ENCODE data around the gene CACNA1B. TPM values are rescaled to one million over a fixed set of nuclear protein-coding genes. Genes with fewer than 3 reads are reported as not detected.
"Not testable (repeated sequence)": the region's sequence is repeated elsewhere in the genome, so short reads cannot be mapped to it uniquely, and the experiment has no call there.

CACNA1B gene
- total RNA-seq, 1 donor from 2014 or later: under 0.01 TPM

DNA sequence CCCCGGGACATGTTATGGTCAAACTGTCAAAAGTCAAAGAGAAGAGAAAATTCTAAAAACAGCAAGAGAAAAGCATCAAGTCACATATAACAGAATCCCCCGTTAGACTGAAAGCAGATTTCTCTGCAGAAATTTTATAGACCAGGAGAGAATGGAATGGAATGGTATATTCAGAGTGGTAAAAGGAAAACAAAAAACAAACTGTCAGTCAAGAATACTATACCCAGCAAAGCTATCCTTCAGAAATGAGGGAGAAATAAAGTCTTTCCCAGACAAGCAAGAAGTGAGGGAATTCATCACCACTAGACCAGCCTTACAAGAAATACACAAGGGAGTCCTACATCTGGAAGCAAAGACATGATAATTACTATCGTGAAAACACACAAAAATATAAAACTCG lies 208.0 kb downstream of the CACNA1B start:
- Histone ChIP-seq H3K27ac (ENCODE audit: low read depth, low read length) (no peak overlapping the region), H3K27me3 (ENCODE audit: control insufficient read depth in 3 of 3, insufficient read depth in 3 of 3, low read length in 3 of 3) (peaks cover 0 to 9% (median 5%) of the 10 kb centered on the region in 3 donors), H3K4me3 (ENCODE audit: low read length in 3 of 3) (no peak overlapping the region), H3K9me3 (ENCODE audit: control insufficient read depth in 3 of 3, low read length in 3 of 3) (peaks cover 0 to 5% (median 0%) of the 10 kb centered on the region in 3 donors), H3K9ac (ENCODE audit: low read depth in 1 of 3, low read length in 3 of 3) (no peak overlapping the region), H3K4me1 (ENCODE audit: control insufficient read depth in 3 of 3, insufficient read depth in 3 of 3, low read length in 3 of 3) (no peaks in the 10 kb centered on the region), H3K36me3 (ENCODE audit: control insufficient read depth in 3 of 3, insufficient read depth in 3 of 3, low read length in 3 of 3) (no peaks in the 10 kb centered on the region)

DNA sequence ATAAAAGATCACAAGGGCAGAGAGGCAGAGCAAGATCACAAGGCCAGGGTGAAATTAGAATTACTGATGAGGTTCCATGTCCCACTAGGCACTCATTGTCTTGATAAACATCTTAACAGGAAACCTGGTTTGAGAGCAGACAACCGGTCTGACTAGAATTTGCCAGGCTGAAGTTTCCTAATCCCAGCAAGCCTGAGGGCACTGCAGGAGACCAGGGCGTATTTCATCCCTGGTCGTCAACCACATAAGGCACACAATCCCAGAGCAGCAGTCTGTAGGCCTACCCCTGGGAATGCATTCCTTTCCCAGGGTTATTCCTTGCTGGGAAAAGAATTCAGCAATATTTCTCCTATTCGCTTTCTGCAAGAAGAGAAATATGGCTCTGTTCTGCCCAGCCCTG lies 214.5 kb downstream of the CACNA1B start:
- not testable (repeated sequence) for H3K36me3 ChIP-seq (ENCODE audit: control insufficient read depth in 3 of 3, insufficient read depth in 3 of 3, low read length in 3 of 3); H3K4me1 ChIP-seq (ENCODE audit: control insufficient read depth in 3 of 3, insufficient read depth in 3 of 3, low read length in 3 of 3); H3K9me3 ChIP-seq (ENCODE audit: control insufficient read depth in 3 of 3, low read length in 3 of 3); H3K4me3 ChIP-seq (ENCODE audit: low read length in 3 of 3); H3K9ac ChIP-seq (ENCODE audit: low read depth in 1 of 3, low read length in 3 of 3); H3K27ac ChIP-seq (ENCODE audit: low read depth, low read length); H3K27me3 ChIP-seq (ENCODE audit: control insufficient read depth in 3 of 3, insufficient read depth in 3 of 3, low read length in 3 of 3)

DNA sequence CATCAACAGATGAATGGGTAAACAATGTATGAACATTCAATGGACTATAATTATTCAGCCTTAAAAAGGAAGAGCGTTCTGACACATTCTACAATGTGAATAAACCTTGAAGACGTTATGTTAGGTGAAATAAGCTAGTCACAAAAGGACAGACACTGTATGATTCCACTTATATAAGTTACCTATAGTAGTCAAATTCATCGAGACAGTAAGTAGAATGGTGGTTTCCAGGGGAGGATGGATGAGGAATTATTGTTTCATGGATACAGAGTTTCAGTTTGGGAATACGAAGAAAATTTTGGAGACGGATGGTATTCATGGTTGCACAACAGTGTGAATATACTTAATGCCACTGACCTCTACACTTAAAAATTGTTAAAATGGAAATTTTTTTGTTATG lies 216.4 kb downstream of the CACNA1B start:
- Histone ChIP-seq H3K36me3 (ENCODE audit: control insufficient read depth in 3 of 3, insufficient read depth in 3 of 3, low read length in 3 of 3) (no peaks in the 10 kb centered on the region), H3K4me3 (ENCODE audit: low read length in 3 of 3) (no peak overlapping the region), H3K27me3 (ENCODE audit: control insufficient read depth in 3 of 3, insufficient read depth in 3 of 3, low read length in 3 of 3) (no peaks in the 10 kb centered on the region), H3K9ac (ENCODE audit: low read depth in 1 of 3, low read length in 3 of 3) (no peak overlapping the region), H3K4me1 (ENCODE audit: control insufficient read depth in 3 of 3, insufficient read depth in 3 of 3, low read length in 3 of 3) (no peaks in the 10 kb centered on the region), H3K27ac (ENCODE audit: low read depth, low read length) (no peak overlapping the region), H3K9me3 (ENCODE audit: control insufficient read depth in 3 of 3, low read length in 3 of 3) (peaks cover 0 to under 1% (median 0%) of the 10 kb centered on the region in 3 donors)

DNA sequence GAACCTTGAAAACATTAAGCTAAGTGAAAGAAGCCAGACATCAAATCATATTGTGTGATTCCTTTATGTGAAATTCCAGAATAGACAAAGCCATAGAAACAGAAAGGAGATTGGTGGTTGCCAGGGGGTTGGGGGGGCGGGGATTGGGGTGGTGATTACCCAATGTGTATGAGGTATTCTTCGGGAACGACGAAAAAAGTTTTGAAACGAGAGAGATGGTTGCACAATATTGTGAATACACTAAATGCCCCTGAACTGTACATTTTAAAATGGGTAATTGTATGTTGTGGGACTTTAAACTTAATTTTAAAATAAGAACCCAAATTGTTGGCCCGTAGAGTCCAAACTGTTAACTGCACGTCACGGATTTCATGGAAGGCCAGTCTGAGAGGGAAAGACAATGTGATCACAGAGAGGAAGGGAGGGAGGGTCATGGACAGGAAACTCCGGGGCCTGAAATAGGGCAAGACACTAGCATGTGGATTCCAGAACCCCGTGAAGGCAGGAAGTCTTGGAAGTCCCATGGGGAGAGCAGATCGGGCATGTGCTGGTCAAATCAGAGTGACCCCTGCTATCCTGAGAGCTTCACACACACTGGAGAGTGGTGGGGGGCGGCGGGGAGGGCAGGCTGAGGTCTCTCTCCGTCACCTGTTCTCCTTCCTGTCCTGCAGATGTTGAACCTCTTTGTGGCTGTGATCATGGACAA lies 218.4 kb downstream of the CACNA1B start:
- Histone ChIP-seq H3K36me3 (ENCODE audit: control insufficient read depth in 3 of 3, insufficient read depth in 3 of 3, low read length in 3 of 3) (no peaks in the 10 kb centered on the region), H3K9me3 (ENCODE audit: control insufficient read depth in 3 of 3, low read length in 3 of 3) (peaks cover 0 to 3% (median 0%) of the 10 kb centered on the region in 3 donors), H3K9ac (ENCODE audit: low read depth in 1 of 3, low read length in 3 of 3) (no peak overlapping the region), H3K4me3 (ENCODE audit: low read length in 3 of 3) (no peak overlapping the region), H3K27ac (ENCODE audit: low read depth, low read length) (no peak overlapping the region), H3K4me1 (ENCODE audit: control insufficient read depth in 3 of 3, insufficient read depth in 3 of 3, low read length in 3 of 3) (no peaks in the 10 kb centered on the region), H3K27me3 (ENCODE audit: control insufficient read depth in 3 of 3, insufficient read depth in 3 of 3, low read length in 3 of 3) (no peaks in the 10 kb centered on the region)

DNA sequence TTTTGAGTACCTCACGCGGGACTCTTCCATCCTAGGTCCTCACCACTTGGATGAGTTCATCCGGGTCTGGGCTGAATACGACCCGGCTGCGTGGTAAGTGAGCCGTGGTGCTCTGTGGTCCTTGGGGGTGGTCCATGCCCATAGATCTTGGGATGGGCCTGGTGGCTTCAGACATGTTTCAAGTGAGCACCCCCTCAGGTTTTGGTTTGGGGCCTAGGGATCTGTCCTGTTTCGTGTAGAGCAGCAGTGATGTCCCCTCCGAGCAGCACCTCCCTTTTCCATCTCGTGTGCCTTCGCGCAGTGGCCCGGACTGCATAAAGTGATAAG lies 218.9 kb downstream of the CACNA1B start:
- no peak overlapping the region for H3K4me3 ChIP-seq (ENCODE audit: low read length in 3 of 3)
- H3K9me3 ChIP-seq (ENCODE audit: control insufficient read depth in 3 of 3, low read length in 3 of 3): peaks cover 0 to 3% (median 0%) of the 10 kb centered on the region in 3 donors
- no peak overlapping the region for H3K27ac ChIP-seq (ENCODE audit: low read depth, low read length)
- no peaks in the 10 kb centered on the region for H3K36me3 ChIP-seq (ENCODE audit: control insufficient read depth in 3 of 3, insufficient read depth in 3 of 3, low read length in 3 of 3)
- H3K27me3 ChIP-seq (ENCODE audit: control insufficient read depth in 3 of 3, insufficient read depth in 3 of 3, low read length in 3 of 3): no peaks in the 10 kb centered on the region
- no peak overlapping the region for H3K9ac ChIP-seq (ENCODE audit: low read depth in 1 of 3, low read length in 3 of 3)
- no peaks in the 10 kb centered on the region for H3K4me1 ChIP-seq (ENCODE audit: control insufficient read depth in 3 of 3, insufficient read depth in 3 of 3, low read length in 3 of 3)

DNA sequence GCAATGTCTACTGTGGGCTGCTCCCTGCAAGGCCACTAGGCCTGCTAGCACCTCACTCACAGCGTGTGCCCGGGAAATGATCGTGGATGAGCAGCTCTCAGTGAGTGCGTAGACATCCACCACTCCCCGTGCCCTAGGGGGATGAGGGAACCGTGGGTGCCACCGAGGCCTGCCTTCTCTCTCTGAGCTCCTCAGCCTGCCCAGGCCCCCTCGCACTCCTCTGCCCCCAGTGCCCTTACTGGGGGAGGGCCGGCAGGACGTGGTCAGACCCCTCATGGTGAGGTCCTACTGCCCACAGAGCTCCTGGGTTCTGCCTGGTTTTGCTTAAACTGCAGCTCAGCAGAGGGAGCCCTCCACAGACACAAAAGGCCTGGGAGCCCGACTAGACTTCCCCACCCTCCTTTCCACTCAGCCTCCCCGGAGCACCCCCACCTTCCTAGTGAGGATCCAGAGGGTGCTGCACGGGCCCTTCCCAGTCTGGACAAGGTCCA lies 220.0 kb downstream of the CACNA1B start:
- Histone ChIP-seq H3K27me3 (ENCODE audit: control insufficient read depth in 3 of 3, insufficient read depth in 3 of 3, low read length in 3 of 3) (no peaks in the 10 kb centered on the region), H3K4me1 (ENCODE audit: control insufficient read depth in 3 of 3, insufficient read depth in 3 of 3, low read length in 3 of 3) (no peaks in the 10 kb centered on the region), H3K36me3 (ENCODE audit: control insufficient read depth in 3 of 3, insufficient read depth in 3 of 3, low read length in 3 of 3) (no peaks in the 10 kb centered on the region), H3K4me3 (ENCODE audit: low read length in 3 of 3) (no peak overlapping the region), H3K9me3 (ENCODE audit: control insufficient read depth in 3 of 3, low read length in 3 of 3) (peaks cover 0 to 3% (median 0%) of the 10 kb centered on the region in 3 donors), H3K27ac (ENCODE audit: low read depth, low read length) (no peak overlapping the region), H3K9ac (ENCODE audit: low read depth in 1 of 3, low read length in 3 of 3) (no peak overlapping the region)

DNA sequence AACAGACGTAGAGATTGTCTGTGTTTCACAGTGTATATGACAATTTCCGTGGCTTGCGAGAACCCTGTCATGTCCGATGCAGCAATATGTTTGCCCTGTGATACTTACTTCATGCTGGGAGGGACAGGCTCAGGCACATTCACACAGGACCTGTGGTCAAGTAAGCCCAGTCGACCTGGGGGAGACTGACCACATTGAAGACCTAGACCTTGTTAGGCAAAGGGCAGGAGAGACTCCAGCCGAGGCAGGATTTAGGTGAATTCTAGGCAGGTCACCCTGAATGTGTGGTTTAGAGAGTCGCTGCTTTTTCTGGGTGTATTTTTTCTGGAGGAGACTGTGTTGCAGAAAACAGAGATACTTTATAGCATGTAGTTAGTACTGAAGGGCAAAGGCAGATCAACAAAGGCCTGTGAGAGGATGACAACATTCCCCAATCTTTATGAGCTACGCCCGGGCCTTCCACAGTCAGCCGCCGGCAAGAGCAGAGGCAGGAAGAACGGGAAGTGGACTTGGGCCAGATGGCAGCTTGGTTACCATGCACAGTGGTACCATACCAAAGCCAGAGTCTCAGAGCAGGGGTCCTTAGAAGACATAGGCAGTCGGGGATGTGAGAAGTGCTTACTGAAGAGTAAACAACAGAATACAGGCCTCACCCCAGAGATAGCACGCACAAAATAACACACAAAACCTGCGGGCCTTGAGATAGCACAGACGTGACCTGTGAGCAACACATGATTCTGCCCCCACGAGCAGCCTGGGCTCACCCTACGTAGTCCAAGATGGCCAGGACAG lies 220.7 kb downstream of the CACNA1B start:
- Histone ChIP-seq H3K4me3 (ENCODE audit: low read length in 3 of 3) (no peak overlapping the region), H3K27ac (ENCODE audit: low read depth, low read length) (no peak overlapping the region), H3K9ac (ENCODE audit: low read depth in 1 of 3, low read length in 3 of 3) (no peak overlapping the region), H3K4me1 (ENCODE audit: control insufficient read depth in 3 of 3, insufficient read depth in 3 of 3, low read length in 3 of 3) (no peaks in the 10 kb centered on the region), H3K36me3 (ENCODE audit: control insufficient read depth in 3 of 3, insufficient read depth in 3 of 3, low read length in 3 of 3) (no peaks in the 10 kb centered on the region), H3K9me3 (ENCODE audit: control insufficient read depth in 3 of 3, low read length in 3 of 3) (peaks cover 0 to 3% (median 0%) of the 10 kb centered on the region in 3 donors), H3K27me3 (ENCODE audit: control insufficient read depth in 3 of 3, insufficient read depth in 3 of 3, low read length in 3 of 3) (no peaks in the 10 kb centered on the region)

DNA sequence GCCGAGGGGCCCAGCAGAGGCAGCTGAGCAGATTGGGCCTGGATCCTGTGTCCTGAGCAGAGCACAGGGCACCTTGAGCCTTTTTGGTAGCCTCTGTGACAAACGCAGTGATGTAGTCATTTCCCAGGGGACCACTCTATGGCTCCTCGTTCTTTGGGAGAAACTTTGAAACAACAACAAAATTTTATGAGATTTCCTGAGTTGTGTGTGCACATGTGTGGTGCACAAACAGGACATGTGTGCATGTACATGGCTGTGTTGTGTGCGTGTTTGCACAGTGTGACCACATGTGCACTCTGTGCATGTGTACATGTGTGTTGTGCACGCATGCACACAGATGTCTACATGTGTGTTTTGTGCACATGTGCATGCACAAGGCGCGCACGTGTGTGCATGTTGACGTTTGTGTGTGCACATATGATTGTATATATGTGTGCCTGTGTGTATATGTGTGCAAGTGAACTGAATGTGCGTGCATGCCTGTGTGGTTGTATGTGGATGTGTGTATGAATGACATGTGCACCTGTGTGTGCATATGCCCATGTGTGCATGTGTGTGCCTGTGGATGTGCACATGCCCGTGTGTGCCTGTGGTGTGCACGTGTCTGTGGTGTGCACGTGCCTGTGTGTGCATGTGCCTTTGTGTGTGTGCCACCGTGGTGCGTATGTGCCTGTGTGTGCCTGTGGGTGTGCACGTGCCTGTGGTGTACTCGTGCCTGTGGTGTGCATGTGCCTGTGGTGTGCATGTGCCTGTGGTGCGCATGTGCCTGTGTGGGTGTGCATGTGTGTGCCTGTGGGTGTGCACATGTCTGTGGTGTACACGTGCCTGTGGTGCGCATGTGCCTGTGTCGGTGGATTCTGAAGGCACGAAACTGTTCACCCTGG lies 221.6 kb downstream of the CACNA1B start:
- Histone ChIP-seq H3K36me3 (ENCODE audit: control insufficient read depth in 3 of 3, insufficient read depth in 3 of 3, low read length in 3 of 3) (no peaks in the 10 kb centered on the region), H3K27me3 (ENCODE audit: control insufficient read depth in 3 of 3, insufficient read depth in 3 of 3, low read length in 3 of 3) (peaks cover 0 to 4% (median 1%) of the 10 kb centered on the region in 3 donors), H3K9me3 (ENCODE audit: control insufficient read depth in 3 of 3, low read length in 3 of 3) (peaks cover 0 to 3% (median 0%) of the 10 kb centered on the region in 3 donors), H3K9ac (ENCODE audit: low read depth in 1 of 3, low read length in 3 of 3) (no peak overlapping the region), H3K4me3 (ENCODE audit: low read length in 3 of 3) (no peak overlapping the region), H3K4me1 (ENCODE audit: control insufficient read depth in 3 of 3, insufficient read depth in 3 of 3, low read length in 3 of 3) (no peaks in the 10 kb centered on the region), H3K27ac (ENCODE audit: low read depth, low read length) (no peak overlapping the region)

DNA sequence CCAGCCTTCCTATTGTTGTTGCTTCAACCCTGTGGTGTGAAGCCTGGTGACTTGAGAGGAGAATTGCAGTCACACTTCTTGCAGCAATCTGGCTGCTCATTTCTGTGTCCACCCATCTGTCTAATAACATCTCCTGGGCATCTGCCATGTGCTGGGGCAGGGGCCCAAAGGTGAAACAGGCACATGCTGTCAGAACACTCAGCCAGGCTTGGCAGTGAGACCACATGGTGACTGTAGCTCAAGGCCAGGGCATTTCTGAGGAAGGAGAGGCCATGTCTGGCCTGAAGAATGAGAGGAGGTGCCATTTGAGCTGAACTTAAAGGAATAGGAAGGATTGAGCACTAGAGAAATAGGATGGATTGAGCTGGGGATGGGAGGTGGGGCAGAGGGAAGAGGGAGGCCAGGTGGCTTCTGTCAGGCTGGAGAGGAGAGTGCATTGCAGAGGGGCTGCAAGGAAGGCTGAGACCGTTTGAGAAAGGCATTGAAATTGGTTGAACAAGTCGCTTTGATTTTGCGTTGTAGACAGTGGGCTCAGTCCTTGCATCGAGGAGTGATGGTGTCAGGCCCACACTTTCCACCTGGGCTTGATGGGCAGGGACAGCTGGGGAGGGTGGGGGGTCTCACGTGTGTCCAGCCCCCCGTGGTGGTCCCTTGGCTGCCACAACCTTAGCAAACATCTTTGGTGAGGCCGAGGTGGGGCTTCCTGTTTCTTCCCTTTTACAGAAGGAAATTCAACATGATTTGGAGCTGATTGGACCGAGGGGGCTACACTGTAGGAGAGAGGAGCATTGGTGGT lies 222.4 kb downstream of the CACNA1B start:
- H3K27ac ChIP-seq (ENCODE audit: low read depth, low read length): no peak overlapping the region
- H3K27me3 ChIP-seq (ENCODE audit: control insufficient read depth in 3 of 3, insufficient read depth in 3 of 3, low read length in 3 of 3): peaks cover 0 to 10% (median 9%) of the 10 kb centered on the region in 3 donors
- peaks cover 0 to 3% (median 0%) of the 10 kb centered on the region in 3 donors for H3K9me3 ChIP-seq (ENCODE audit: control insufficient read depth in 3 of 3, low read length in 3 of 3)
- no peak overlapping the region for H3K4me3 ChIP-seq (ENCODE audit: low read length in 3 of 3)
- H3K4me1 ChIP-seq (ENCODE audit: control insufficient read depth in 3 of 3, insufficient read depth in 3 of 3, low read length in 3 of 3): no peaks in the 10 kb centered on the region
- no peak overlapping the region for H3K9ac ChIP-seq (ENCODE audit: low read depth in 1 of 3, low read length in 3 of 3)
- H3K36me3 ChIP-seq (ENCODE audit: control insufficient read depth in 3 of 3, insufficient read depth in 3 of 3, low read length in 3 of 3): no peaks in the 10 kb centered on the region

All from skeletal muscle tissue (tissue), 4 donors.